Middle frontal gyrus (tissue), 1 donor: ENCODE measurements around the gene GALNT3.
A peak's percentile ranks its signal among the peaks of the same experiment; 100 is the strongest.

Experiments
- DNase-seq: peaks from one replicate; pipeline ENCODE4 v3.0.0-alpha.2; 2015; ENCODE audit warnings: low spot score; ENCODE audit errors: extremely low spot score

Gene GALNT3

DNA sequence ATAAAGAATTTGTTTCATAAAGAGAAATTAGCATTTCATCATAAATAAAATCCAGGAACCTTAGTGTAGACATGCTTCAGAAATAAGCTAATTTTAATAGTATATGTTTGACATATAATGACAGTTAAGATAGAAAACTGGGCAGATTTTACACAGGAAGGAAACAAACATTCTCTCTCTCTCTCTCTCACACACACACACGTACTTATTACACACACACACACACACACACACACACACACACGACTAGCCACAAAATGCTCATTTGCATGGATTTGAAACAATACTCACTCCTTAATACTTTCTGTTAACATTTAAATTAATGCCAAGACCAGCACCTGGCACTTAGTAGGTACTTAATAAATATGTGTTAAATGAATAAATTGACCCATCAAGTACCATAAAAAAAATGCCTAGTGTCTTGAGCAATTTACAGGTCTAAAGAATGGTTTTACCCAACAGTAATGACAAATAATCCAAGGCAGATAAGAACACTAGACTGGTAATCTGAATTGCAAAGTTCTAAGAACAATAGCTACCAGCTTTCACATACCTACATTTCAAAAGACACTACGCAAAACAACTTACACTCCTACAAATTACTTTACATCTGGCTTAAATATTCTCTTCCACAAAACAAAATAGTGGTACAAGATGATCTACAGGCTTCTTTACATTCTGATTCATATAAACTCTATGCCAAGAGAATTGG lies 2.9 kb upstream of the GALNT3 start:
- no peak for DNase-seq

DNA sequence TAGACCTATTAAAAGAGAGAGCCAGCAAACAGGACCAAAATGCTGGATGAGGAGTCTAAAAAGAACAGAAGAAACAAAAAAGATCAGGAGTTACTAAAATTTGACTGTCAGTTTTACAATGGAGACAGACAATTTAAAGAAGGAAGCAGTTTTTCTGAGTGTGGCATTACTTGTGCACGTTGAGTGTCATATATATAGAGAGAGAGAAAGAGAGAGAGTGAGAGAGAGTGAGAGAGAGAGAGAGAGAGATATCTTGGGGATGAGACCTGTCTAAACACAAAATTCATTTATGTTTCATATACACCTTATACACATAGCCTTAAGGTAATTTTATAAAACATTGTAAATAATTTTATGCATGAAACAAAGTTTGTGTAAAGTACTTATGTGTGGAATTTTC lies 2.1 kb upstream of the GALNT3 start:
- DNase-seq, result no peak

DNA sequence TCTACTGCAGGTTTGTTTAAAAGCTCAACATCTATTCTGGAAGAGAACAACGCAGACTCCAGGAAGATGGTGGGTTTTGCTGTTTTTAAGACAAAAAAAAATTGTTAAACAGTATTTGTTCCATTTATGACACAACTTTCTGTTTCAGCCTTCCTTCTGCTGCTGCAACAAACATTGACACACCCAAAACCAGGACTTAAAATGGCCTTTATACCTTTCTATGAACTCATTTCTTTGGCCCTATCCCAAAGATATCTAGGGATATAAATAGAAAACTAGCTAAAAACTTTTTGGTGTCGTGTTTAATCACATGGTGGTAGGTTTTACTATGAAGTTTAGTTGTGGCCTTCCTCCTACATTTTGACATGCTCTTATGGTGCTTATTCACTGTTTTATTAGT lies 964 bp upstream of the GALNT3 start:
- DNase-seq, result no peak

DNA sequence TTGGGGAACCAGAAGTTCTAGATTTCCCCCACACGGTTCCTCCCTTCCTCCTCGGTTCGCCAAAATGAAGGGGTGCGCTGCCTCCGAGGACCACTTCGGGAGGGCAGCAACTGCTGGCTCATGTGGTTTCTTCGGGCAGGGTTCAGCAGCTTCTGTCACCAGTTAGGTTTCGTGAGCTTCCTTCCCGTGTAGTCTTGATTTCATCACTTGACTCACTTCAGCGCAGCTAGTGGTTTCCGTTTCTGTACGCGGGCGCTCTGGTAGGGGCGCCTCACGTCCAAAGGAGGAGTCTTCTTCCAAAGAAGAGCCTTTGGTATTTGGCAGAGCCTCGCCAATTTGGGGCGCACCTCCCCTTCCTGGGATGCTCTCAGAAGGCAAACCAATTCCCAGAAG lies 485 bp upstream of the GALNT3 start:
- peak; percentile 24 for DNase-seq

- DNase-seq, result no peak
These were observed 777 bp downstream of the GALNT3 start for GRCh38 chr2:165793161-165793778.

DNA sequence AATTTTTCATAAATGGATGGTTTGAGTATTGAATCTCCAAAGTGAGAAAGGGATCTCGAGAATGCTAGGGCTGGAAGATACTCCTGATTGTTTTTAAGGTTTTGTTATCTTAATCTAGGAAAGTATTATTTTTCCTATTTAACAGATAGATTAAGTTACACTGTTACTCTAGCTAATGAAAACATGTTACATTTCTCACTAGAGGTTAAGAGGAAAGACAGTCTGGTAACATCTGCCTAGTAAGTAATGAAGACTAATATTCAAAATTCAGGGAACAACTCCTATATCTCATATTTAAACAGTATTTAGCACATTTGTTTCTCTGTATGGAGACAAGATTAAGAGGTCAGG lies 2.0 kb downstream of the GALNT3 start:
- no peak for DNase-seq

GRCh38 chr2:165791421-165792103 lies 2.5 kb downstream of the GALNT3 start:
- DNase-seq, result no peak

GRCh38 chr2:165790466-165790865 lies 3.6 kb downstream of the GALNT3 start:
- DNase-seq, result no peak

DNA sequence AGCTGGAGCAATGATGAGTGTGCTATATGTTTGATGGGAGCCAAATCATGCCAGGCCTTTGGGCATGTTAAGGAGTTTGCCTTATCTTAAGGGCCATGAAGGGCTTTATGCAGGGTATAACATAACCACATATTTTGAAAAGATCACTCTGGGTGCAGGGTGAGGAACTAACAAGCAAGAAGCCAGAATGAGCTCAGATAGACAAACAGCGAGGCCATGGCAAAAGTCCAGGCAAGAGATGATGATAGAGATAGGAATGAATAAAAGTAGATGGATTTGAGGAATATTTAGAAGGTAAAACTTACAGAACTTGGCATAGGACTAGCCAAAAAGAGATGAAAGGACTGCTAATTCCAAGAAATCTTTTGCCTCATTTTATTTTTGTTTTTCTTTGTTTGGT lies 6.7 kb downstream of the GALNT3 start:
- DNase-seq, result no peak

- DNase-seq, result no peak
These were observed 14.3 kb downstream of the GALNT3 start for GRCh38 chr2:165779706-165780105.

- DNase-seq, result no peak
These were observed 15.2 kb downstream of the GALNT3 start for GRCh38 chr2:165778653-165779451.

- no peak for DNase-seq
These were observed 15.9 kb downstream of the GALNT3 start for GRCh38 chr2:165778187-165778556.

GRCh38 chr2:165777522-165778186 lies 16.4 kb downstream of the GALNT3 start:
- DNase-seq, result no peak

DNA sequence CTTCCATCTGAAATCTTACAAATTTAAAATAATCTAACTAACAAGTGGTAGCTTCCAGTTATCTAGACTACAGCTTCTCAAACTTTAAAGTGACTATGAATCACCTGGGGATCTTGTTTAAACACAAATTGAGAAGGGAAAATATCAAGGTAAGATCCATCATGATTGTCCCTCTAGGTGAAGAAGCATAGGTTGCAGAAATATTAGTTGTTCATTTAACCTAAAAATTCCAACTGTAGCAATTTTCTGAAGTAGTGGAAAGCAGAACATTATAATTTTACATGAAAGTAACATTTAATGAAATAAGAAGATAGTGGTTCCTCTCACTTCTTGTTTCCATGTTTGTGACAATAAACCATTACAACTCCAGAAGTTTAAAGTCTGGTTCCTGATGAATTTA lies 17.3 kb downstream of the GALNT3 start:
- DNase-seq, result no peak

GRCh38 chr2:165776013-165776412 lies 18.0 kb downstream of the GALNT3 start:
- no peak for DNase-seq

- DNase-seq, result no peak
These were observed 20.4 kb downstream of the GALNT3 start for GRCh38 chr2:165773684-165774083.

DNA sequence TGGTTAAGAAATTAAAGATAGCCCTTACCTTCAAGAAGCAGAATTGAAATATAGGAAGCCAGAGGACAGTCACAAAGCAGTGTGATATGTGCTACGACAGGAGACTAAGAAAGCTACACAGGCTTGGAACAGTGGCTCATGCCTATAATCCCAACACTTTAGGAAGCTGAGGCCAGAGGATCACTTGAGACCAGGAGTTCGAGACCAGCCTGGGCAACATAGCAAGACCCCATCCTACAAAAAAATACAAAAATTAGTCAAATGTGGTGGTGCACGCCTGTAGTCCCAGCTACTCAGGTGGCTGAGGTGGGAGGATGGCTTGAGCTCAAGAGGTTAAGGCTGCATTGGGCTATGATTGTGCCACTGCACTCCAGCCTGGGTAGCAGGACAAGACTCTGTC lies 21.9 kb downstream of the GALNT3 start:
- DNase-seq, result no peak

DNA sequence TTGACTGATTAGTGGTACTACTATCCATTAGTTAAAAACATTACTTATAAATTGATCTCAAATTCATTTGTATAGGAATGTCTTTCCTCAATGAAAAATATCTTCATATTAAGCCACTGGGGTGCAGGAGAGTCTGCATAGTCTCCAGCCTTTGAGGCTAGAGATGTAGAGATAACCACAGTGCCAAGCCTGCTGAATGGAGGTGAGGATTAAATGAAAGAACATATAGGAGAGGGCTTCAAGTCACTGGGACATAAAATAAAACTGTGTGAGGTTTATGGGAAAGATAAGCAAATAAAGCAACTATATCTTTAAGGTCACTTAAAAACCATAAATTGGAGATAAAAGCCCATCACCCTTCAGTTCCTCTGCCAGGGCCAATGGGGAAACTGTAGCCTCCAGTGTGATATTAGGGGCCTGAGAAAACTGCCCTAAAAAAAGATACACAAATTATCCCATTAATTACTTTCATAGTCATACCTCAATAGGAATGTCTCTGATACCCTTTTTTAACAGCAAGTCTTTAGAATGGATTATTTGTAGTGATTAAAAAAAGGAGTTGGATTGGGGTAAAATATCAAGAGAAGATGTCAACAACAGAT lies 27.6 kb downstream of the GALNT3 start:
- no peak for DNase-seq

- no peak for DNase-seq
These were observed 31.3 kb downstream of the GALNT3 start for GRCh38 chr2:165762723-165763122.

- DNase-seq, result no peak
These were observed 36.0 kb downstream of the GALNT3 start for GRCh38 chr2:165757906-165758675.
